Amniotic stem cell (primary cell): Measurements from ENCODE around the gene AGAP1.

ENCODE experiments used
- DNase-seq: peaks from one replicate; lab custom pipeline; 2025; lab: John Stamatoyannopoulos, UW

Gene AGAP1

DNA sequence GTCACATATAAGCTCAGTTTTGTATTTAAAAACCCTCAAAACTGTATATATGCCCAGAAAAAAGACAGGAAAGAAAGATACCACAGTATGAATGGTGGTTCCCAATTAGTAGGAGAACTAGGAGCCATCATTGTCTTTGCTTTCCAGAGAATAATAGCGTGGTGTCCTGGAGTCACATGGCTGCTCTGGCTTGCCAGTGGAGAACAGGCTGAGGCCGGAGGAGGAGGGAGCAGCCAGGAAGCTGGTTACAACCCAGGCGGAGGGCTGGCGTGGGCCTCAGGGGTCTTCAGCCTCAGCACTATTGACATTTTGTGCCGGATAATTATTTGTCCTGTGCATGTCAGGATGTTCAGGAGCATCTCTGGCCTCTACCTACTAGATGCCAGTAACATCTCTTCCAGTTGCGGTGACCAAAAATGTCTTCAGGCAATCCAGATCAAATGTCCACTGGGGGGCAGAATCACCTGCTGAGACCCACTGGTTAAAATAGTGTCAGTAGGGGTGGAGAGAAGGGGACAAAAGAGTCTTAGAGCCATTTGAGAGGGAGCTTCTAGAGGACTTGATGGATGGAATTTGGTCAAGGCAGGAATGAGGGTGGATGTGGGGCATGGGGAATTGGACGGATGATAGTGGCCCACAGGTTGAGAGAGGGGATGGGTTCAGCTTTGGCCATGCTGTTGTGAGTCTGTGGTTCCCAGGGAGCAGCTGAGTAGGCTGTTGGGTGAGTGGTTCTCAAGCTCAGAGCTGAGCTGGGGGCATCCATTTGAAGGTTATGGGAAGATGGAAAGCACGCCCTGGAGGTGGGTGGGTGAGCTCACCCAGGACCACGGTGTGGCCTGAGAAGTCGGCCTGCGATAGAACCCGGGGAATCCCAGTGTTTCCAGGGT, 144.9 kb downstream of the AGAP1 start:
- DNase-seq, result no peak

DNA sequence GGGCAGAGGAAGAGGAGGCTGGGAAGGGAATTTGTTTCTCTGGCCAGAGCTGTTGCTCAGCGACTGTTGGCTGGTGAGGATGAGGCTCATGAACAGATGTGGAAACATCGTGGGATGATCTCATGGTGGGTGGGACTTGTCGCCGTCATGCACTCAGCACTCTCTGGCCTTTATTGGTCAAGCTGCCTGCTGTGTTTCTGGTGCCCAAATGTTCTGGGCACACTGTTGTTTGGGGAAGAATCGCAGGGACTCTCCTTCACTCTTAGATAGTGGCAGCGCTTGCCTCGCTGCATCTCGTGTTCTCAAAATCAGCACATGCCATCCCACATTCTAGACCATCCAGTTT, 145.6 kb downstream of the AGAP1 start:
- peak; percentile 77 for DNase-seq

DNA sequence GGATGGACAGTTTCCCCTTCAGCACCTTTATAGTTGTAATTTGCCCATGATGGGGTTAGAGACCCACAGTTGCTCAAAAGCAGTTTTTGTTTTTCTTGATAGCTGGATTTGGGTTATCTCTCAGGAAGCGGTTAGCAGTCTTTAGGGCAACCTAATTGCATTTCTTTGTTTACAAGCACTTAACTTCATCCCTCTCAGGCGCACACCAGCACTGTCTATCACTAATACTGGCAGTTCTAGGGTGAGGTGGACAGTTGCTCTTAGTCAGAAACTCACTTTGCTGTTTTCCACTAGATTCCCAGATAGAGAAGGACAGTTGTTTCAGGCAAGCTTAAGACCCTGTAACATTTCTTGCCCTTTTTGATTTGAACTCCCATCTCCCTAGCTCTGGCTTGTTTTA, 146.0 kb downstream of the AGAP1 start:
- DNase-seq, result no peak

DNA sequence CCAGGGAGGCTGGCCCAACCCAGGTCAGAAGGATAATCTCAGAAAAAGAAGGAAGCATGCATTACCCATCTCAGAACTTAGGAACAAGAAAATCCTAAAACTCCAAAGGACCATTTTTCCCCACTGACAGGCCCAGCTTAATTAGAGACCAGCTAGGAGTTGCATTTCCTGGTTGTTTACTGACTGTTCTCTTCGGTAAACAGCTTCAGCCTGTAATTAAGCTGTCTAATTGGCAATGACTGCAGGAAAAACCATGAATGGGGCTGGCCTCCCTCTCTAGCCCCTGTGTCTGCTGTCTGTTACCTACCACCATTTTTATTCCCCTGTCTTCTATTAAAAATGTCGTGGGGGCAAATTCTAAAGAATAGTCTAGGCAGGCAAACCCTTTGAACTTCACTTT, 146.5 kb downstream of the AGAP1 start:
- no peak for DNase-seq

DNA sequence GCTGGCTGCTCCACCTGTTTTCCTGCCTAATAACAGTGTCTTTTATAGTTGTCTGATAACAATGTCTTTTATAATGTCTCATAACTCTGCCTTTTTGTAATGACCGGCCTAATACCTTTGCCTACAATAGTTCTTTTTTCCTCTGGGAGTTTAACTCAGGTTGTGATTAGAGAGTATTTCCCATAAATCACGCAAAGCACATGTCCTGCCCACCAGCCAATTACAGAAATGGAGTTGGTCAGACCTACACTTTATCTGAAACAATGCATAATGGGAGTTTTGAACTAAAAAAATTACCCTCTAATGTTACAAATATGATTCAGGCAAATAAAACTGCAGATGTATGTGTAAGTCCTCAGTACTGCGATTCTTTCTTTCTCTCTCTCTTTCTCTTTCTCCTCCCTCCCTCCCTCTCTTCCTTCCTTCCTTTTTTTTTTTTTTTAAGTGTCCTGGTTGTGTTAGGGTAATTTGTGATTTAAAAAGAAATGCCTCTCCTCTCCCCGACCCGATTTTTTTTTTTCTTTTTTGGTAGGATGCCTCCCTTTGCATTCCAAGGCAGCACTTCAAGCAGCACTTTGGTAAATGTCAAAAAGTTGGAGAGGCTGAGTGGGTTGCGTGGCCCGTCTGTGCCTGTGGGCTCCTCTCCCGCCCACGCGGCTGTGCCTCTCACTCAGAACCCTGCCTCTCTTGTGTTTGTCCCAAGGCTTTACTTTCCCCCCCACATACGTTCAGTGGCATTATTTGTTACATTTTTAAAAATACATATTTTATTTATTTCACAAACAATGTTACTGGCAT, 147.3 kb downstream of the AGAP1 start:
- no peak for DNase-seq

DNA sequence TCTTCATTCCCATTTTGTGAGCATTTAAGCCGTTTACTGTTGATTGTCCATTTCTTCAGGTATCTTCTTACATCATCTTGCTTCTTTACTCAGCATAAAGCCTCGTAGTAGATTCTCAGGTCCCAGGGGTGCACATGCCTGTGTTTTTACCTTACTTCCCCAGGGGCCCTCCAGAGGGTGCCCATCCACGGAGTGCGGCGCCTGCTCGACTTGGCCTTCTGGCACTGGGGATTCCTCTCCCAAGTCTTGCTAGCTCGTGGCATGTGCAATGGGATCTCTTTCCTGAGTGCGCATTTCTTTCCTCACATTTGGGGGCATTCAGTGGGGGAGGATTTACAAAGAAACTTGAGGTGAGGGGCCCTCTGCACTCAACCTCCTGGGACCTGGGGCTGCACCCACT, 148.1 kb downstream of the AGAP1 start:
- DNase-seq, result no peak

DNA sequence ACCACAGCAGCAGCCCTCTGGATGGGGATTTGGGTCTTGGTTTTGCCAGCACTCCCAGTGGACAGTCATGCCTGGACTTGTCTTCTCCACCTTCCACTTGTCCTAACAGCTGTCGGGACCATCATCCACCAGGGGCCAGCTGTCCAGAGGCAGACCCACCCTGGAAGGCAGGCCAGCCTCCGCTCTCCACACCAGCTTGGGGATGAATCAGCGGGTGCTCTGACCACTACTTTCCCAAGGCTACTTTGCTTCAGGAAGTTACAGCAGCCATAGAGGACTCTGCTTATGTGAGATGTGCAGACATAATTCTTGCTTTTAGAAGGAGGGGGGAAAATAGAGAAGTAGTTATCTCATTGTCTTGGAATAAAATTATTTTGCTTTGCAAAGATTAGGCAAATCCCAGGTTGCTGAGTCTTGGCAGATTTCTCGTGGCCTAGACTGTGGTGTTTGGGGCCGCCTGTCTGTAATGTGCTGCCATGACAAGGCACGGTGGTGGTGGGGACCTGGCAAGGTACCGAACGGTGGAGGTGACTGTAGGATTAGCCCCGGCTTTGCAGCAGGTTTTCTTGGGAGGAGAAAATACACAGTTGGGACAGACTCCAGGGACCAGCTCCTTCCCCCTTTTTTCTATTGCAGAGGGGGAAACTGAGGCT, 148.7 kb downstream of the AGAP1 start:
- no peak for DNase-seq

DNA sequence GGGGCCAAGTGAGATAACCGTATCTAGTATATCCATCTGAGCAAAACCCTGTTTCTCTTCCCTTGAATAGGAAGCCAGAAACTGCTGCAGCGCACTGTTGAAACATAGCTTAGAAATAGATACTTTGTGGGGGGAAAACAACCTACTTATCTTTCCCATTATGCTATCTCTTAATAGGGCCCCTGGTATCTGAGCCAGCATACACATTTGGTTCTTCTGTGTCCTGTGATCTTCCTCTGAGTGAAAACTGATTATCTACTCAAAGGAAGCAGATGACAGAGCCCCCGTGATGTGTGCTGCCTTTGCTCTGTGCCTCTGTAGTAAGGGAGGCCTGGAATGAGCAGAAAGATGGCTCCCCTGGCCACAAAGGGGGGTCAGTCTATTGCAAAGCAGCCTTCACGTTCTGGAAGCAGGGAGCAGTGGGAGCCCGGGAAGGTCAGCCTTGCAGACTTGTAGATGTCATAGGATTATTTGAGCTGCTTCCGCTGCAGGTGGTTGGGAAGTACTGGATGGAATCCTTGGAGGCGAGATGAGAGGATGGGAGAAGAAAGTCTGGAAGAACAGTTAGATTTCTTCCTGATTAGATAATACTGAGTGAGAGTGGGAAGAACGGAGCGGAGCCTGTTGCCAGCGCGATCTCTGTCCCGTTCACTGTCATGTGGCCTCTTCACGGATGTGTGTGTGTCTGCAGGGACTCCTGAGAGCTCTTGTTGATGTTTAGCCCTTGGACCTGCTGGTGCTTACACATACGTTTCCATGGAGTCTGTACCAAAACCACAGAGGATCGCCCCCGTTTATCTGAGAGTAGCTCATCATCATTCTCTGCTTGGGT, 150.1 kb downstream of the AGAP1 start:
- no peak for DNase-seq

DNA sequence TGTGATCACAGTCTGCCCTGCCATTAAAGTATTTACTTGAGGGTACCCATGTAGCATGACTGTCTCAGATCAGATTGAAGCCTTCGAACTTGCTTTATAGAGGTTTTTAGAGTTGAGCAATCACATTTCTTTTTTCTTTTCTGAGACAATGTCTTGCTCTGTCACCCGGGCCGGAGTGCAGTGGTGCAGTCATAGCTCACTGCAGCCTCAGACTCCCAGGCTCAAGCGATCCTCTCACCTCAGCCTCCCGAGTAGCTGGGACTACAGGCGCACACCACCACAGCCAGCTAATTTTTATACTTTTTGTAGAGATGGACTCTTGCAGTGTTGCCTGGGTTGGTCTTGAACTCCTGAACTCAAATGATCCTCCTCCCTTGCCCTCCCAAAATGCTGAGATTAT, 153.4 kb downstream of the AGAP1 start:
- no peak for DNase-seq

DNA sequence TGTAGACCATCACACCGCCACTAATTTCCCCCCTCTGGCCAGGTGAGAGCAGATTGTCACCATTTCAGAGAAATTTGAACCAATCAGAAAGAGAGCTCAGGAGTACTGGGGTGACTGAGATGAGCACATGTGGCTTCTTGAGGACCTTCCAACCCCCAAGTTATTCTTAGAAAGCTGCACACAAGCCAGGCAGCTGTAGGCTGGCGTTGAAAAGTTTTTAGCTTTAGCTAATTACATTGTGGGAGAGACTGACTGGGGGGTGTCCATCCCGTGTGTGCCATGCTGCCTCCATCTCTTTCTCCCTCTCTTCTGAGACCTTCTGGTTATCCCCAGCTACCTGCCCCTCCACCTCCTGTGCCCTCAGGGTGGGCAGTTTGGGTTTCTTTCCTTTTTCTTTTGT, 154.0 kb downstream of the AGAP1 start:
- DNase-seq, result no peak

DNA sequence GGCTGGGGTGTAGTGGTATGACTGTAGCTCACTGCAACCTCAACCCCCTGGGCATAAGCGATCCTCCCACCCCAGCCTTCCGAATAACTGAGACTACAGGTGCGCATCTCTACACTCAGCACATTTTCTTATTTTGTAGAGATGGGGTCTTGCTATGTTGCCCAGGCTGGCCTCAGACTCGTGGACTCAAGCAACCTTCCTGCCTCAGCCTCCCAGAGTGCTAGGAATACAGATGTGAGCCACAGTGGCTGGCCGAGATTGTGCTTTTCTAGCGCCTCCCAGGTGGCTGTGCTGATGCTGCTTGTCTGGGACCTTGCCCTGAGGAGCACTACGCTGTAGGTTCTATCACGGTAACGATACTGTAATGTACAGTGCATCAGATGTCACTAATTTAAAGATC, 155.6 kb downstream of the AGAP1 start:
- DNase-seq, result no peak

DNA sequence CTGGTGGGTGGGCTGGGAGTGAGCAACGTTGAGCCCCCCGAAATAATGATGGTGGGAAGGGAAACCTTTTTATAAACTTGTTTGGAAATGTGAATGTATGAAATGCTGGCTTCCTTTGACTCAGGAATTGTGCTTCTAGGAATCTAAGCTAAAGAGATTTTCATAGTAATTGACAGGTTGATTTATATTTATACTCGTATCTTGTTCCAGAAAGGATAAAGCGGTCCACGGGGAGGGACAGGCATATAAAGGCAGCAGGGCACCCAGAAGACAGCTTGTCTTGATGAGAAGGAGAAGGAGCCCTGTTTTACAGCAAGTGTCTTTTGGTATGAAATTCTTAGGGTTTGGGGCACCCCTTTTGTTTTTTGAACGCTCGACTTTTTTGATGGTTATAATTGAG, 157.8 kb downstream of the AGAP1 start:
- no peak for DNase-seq

DNA sequence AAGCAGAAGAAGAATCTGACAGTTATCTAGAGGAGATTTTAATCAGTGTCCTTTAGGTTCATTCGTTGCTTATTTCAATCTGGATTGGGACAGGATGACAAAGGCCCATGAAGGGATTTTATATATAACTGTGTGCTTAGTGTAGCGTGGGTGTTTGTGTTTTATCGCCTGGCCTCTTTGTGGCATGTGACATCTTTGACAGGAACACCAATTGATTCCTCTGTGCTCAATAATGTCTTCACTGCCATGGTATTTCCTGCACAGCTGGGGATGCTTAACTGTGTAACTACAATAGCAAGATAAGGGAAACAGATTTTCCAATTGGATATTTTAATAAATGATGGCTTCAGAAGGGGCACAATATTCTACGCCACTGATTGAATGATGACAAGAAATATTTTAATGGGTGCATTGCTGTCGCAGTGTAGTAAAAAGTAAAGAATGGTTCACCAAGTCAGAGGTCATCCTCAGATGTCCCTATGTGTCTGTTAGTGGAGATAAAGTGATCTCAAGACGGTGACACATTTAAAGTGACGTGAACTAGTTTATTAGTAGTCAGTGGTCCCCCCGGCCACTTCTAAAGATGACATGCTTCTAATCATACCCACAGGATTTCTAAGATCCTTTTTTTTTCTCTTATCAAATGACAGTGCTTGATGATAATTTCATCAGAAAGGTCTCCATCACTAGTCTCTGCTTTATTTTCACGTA, 160.4 kb downstream of the AGAP1 start:
- DNase-seq, result no peak

DNA sequence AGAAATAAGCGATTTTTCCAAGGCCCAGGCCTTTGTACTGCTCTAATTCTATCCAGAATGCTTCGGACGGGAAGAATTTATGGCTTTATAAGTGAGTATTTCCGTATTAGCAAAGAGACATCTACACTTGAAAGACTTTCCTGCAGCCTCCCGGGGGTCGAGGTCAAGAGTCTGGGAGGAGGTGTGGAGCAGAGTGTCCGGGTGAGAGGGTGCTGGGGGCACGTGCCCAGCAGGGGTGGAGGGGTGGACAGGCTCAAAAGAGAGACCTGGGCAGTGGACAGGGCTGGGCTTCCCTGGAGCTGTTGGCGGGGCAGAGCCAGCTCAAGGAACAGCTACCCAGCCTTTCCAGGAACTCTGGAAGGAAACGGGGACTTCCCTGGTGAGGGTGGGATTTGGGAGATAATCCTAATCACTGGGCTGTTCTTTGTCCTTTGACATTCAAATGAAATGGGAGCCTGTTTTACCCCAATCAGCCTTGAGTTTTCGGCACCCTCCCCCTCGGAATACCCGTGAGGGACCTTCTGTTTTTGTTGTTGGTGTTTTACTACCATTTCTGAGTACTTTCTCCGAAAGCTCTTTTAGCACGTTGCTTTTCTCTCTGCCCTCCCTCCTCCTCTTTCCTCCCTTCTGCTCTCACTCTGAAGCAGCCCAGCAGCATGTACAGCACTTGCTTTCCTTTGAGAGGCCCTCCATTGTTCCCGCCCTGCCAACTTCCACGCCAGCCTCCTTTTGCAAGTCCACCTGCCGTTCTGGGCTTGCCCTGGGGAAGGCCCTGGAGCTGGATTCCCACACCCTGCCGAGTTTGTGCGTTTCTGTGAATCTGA, 164.7 kb downstream of the AGAP1 start:
- no peak for DNase-seq

DNA sequence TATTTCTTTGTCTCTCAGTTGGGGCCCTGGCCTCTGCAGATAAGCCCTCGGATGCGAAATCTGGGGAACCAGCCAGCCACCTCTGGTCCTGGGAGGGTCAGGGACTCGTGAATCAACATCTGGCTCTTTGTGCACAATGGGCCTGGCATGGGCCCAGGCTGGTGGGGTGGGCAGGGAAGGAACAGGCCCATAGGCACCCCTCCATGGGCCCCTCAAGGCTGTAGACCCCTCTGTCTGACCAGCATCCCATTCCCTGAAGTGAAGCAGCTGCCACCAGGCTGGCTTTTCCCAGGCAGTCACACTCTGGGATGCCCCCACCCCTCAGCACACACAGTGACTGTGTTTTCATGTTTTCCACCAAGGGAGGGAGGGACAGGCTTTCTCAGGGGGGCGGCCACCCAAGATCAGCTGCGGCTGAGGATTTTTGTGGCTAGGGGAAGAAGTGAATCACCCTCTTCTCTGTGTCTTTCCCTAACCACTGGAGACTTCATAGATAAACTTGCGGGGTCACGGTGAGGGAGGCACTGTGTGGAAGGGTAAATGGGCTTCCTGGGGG, 166.0 kb downstream of the AGAP1 start:
- DNase-seq, result peak; percentile 66

DNA sequence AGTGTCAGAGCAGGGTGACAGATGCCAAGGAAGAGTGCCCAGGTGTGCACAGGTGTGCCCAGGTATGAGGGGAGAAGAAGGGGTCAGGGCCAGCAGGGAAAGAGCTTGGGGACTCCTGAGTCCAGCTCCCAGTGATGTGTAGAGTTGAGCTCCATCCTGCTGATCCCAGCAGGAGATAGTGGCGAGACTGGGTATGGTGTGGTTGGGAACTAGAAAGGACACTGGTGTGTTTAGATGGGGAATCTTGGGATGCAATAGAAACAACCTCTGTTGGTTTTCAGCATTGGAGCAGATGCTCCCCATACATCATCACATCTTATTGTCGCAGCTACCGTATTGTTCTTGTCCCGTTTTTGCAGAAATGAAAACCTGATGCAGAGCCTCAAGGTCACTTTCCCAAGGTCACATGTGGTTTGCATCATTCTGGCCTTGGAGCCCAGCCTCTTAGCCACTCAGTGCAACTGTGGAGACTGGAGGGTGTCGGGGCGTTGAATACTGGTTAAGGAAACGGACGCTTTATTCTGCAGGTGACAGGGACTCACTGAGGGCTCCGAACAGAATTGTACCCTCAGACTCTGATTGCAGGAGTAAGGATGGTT, 166.7 kb downstream of the AGAP1 start:
- no peak for DNase-seq

DNA sequence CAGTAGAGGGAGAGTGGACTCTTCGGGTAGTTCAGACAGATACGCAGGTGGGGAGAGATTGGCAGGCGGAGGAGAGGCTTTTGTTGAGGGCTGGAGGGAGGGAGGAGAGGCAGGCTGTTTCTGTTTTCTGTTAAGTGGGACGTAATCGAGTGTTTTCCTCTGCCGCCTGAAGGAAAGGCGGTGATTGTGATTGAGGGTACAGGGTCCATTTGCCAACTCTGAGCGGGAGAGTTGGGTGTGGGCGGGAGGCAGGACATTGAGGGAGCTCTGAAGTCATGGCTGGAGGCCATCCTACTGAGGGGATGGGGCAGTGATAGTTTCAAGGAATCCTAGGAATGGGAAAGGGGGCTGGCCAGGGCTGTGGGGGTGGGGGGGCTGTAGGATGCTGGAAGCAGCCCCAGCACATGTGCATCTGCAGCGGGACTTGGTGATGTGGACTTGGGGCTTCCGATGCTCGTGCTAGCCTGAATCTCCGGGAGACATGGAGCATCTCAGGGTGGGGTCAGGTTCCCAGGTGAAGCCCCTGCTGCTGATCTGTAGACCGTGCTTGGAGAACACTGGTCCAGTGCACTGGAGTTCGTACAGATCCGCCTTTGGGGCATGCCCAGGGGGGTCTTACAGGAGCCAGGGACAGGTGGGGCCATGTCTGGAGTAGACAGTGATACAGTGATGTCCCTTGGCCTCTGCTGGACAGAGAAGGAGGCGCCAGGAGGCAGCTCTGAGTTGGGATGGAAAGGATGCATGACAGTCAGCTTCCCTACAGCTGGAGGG, 167.5 kb downstream of the AGAP1 start:
- no peak for DNase-seq

DNA sequence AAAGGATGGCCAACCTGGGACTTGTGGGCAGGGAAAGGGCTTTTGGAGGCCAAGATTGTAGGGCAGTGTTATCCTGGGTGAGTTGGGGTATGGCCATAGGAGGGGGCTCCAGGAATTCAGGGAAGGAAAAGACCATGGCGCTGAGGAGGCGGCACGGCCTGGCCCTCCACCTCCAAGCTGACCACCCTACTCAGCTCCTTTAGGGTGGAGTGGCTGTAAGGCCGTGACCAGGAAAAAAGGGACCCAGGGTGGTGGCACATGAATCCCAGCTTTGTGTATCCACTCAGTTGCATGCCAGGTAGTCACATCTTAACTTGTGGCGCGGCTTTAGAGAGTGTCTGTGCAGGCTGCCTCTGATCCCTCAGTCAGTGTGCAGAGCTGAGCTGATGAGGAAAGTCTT, 168.1 kb downstream of the AGAP1 start:
- DNase-seq, result no peak

DNA sequence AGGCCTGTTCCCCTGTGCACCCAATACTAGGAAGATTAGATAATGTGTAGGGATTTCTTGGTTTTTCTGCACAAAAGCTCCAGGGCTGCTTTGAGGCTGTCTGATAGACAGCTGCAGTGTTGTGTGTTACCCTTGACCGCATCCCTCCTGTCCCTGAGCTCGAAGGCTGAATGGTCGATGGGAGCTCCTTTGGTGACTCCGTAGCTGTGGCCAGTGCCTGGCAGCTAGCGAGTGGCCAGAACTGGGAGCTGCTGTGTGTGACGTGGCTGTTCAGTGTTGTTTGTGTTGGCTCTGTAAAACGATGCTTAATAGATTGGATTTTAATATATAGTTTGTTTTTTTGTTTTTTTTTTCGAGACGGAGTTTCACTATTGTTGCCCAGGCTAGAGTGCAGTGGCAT, 170.0 kb downstream of the AGAP1 start:
- no peak for DNase-seq
